WERI-Rb-1 (cell line): Measurements from ENCODE around the gene PGGHG.

Source experiments
- DNase-seq: peaks from one replicate; pipeline ENCODE4 v3.0.0-alpha.2; 2020
- H3K27ac ChIP-seq: fragments of 250-450 bp; sonication (Bioruptor Pico); 2 replicates; pipeline ENCODE4 v1.5.1; 2020; ENCODE audit warnings: mild to moderate bottlenecking, moderate library complexity
- H3K27me3 ChIP-seq: fragments of 250-450 bp; sonication (Bioruptor Pico); 2 replicates; pipeline ENCODE4 v1.5.1; 2021; ENCODE audit warnings: mild to moderate bottlenecking, low read depth, moderate library complexity; ENCODE audit not compliant: insufficient read depth, severe bottlenecking
- H3K36me3 ChIP-seq: fragments of 250-450 bp; sonication (Bioruptor Pico); 2 replicates; pipeline ENCODE4 v1.5.1; 2020; ENCODE audit warnings: mild to moderate bottlenecking, moderate library complexity
- H3K4me3 ChIP-seq: 2 replicates; pipeline ENCODE4 v1.5.1; 2011; ENCODE audit warnings: low read depth, mild to moderate bottlenecking, control low read depth, low read length
- H3K9me3 ChIP-seq: fragments of 250-450 bp; sonication (Bioruptor Pico); 2 replicates; pipeline ENCODE4 v1.5.1; 2021; ENCODE audit warnings: mild to moderate bottlenecking, moderate library complexity; ENCODE audit not compliant: severe bottlenecking
- CTCF ChIP-seq: IDR thresholded peaks from 2 replicates; pipeline ENCODE4 v1.5.1; 2011; ENCODE audit warnings: low read depth, mild to moderate bottlenecking, control low read depth, inconsistent platforms, low read length

The PGGHG gene

DNA sequence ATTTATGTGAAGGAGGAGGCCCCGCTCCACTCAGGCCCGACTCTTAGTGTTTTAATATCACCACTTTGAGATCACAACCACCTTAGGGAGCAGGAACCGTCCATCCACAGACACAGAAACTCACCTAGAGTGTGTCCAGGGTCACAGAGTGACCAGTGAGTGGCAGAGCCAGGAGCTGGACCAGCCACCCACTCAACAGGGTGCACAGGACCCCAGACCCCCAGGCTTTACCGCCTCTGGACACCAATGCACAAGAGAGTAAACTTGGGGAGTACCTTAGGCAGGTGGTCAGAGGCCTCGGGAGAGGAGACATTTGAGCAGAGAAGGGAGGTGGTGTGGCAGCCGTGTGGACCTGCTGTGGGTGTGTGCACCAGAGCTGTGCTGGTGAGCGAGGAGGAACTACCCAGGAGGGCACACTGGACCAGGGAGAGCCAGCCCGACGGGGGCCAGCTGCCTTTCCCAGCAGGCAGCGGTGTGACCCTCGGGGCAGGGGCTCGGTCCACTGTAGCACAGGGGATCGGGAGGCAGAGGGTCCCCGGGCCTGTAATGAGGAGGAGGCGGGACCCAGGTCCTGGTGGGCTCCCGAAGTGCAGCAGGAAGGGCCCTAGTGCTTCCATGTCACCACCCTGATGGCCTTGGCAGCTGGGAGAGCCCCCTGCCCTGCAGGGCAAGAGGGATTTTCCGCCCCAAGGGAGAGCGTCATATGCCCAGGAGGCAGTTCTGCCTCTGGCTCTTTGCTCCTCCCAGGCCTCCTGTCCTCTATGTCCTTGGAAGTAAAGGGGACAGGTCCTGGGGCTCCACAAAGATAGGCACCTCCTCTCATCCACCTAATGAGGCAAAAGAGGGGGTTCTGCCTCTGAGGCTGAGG is 18.2 kb upstream of the PGGHG start:
- H3K27ac ChIP-seq, result no peak overlapping the region

DNA sequence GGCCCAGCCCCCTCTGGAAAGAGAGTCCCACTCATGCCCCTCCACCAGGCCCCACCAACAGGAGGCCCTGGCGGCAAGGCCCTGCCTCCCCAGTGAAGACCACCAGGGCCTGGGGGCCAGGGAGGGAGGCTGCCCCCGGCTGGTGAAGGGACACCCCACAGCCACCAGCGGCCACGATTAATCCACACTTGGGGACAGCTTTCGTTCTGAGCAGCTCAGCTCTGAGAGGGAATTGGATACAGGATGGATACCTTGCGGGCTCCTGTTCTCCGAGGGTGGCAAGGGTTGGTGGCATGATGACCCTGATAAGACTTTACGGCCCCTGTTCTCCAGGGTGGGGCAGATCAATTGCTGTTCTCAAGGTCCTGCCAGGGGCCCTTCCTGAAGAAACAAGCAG is 17.6 kb upstream of the PGGHG start:
- H3K27ac ChIP-seq, result no peak overlapping the region
- H3K36me3 ChIP-seq, result no peaks in the 10 kb centered on the region
- TF ChIP-seq CTCF, result no peak
- no peak for DNase-seq
- no peaks in the 10 kb centered on the region for H3K27me3 ChIP-seq
- peaks cover under 1% of the 10 kb centered on the region for H3K9me3 ChIP-seq
- no peak overlapping the region for H3K4me3 ChIP-seq

More for the DNA sequence above, 18.2 kb upstream of the PGGHG start:
- TF ChIP-seq CTCF, result no peak
- no peak for DNase-seq
- no peak overlapping the region for H3K4me3 ChIP-seq
- no peaks in the 10 kb centered on the region for H3K9me3 ChIP-seq
- H3K27me3 ChIP-seq, result no peaks in the 10 kb centered on the region
- no peaks in the 10 kb centered on the region for H3K36me3 ChIP-seq

- no peaks in the 10 kb centered on the region for H3K36me3 ChIP-seq
- H3K27me3 ChIP-seq, result no peaks in the 10 kb centered on the region
- no peak overlapping the region for H3K4me3 ChIP-seq
- no peak for DNase-seq
- H3K27ac ChIP-seq, result no peak overlapping the region
- no peak for TF ChIP-seq CTCF
- H3K9me3 ChIP-seq, result peaks cover 2% of the 10 kb centered on the region
These were observed 16.6 kb upstream of the PGGHG start for GRCh38 chr11:272195-272930.

DNA sequence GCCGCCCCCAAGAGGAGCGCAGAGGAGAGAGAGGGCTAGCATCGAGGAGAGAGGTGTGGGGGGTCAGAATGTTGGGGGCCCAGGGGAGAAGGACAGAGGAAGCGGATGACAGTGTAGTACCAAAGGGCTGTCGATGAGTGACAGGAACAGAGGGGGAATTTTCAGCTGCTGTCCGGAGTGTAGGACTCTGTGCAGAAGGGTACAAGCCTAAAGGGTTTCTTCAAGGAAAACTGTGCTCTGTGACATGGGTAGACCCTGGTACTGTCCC is 16.1 kb upstream of the PGGHG start:
- H3K27ac ChIP-seq, result no peak overlapping the region
- H3K4me3 ChIP-seq, result no peak overlapping the region
- no peaks in the 10 kb centered on the region for H3K27me3 ChIP-seq
- no peaks in the 10 kb centered on the region for H3K36me3 ChIP-seq
- no peak for TF ChIP-seq CTCF
- no peak for DNase-seq
- H3K9me3 ChIP-seq, result peaks cover 2% of the 10 kb centered on the region

DNA sequence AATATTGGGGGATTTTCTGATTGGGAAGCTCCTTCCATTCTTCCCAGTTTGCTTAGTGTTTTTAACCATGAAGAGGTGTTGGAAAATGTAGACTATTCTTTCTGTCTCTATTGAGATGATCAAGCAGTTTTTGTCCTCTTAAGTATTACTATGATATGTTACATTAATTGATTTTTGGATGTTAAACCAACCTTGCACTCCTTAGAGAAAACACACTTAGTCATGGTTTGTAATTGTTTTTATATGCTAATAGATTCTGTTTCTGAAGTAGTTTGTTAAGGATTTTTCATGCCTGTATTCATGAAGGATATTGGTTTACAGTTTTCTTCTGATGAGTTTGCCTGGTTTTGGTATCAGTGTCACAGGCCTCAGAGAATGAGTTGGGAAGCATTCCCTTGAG is 12.7 kb upstream of the PGGHG start:
- no peak for TF ChIP-seq CTCF
- peaks cover 20% of the 10 kb centered on the region for H3K27me3 ChIP-seq
- no peak overlapping the region for H3K27ac ChIP-seq

More for the DNA sequence above, 12.7 kb upstream of the PGGHG start:
- peaks cover 2% of the 10 kb centered on the region for H3K9me3 ChIP-seq
- no peak overlapping the region for H3K4me3 ChIP-seq
- H3K36me3 ChIP-seq, result no peaks in the 10 kb centered on the region
- no peak for DNase-seq
